HG03575 (cell line): ENCODE measurements around the gene ADGRD1.

ENCODE experiments used
- ATAC-seq: cut with Tn5 transposase; IDR thresholded peaks from one replicate; pipeline ENCODE4 v1.9.1; 2021; ENCODE audit not compliant: unreplicated experiment, insufficient number of reproducible peaks, low FRiP score; ENCODE audit errors: extremely low read depth

ADGRD1 gene

GRCh38 chr12:131090274-131091210 is 136.8 kb downstream of the ADGRD1 start:
- ATAC-seq = no peak

GRCh38 chr12:131091413-131091975 is 137.8 kb downstream of the ADGRD1 start:
- ATAC-seq = no peak

- ATAC-seq = no peak
Measured at GRCh38 chr12:131091976-131092691, 138.4 kb downstream of the ADGRD1 start.

- no peak for ATAC-seq
Measured at GRCh38 chr12:131092901-131093603, 139.3 kb downstream of the ADGRD1 start.

- ATAC-seq = no peak
Measured at GRCh38 chr12:131093604-131093955, 139.9 kb downstream of the ADGRD1 start.

GRCh38 chr12:131093971-131094830 is 140.5 kb downstream of the ADGRD1 start:
- ATAC-seq = no peak

- no peak for ATAC-seq
Measured at GRCh38 chr12:131094831-131095805, 141.4 kb downstream of the ADGRD1 start.

- ATAC-seq = no peak
Measured at GRCh38 chr12:131095826-131096680, 142.3 kb downstream of the ADGRD1 start.

- ATAC-seq = no peak
Measured at GRCh38 chr12:131096681-131097181, 143.0 kb downstream of the ADGRD1 start.

GRCh38 chr12:131097202-131098177 is 143.8 kb downstream of the ADGRD1 start:
- no peak for ATAC-seq

GRCh38 chr12:131098178-131098981 is 144.7 kb downstream of the ADGRD1 start:
- no peak for ATAC-seq

- ATAC-seq = no peak
Measured at GRCh38 chr12:131100031-131100674, 146.4 kb downstream of the ADGRD1 start.

- no peak for ATAC-seq
Measured at GRCh38 chr12:131101006-131101405, 147.3 kb downstream of the ADGRD1 start.
